Mammary epithelial cell (primary cell): ENCODE measurements around the gene EBI3.

Experiments used
- CTCF ChIP-seq, 2 donors: IDR thresholded peaks in 1 of 2; conservative IDR thresholded peaks in 1 of 2; 2 replicates each; pipeline ENCODE4 v1.5.1; 2011 to 2012; ENCODE audit warnings: inconsistent platforms in 2 of 2, low read length in 2 of 2, mild to moderate bottlenecking in 2 of 2, control low read depth in 1 of 2, low read depth in 1 of 2; ENCODE audit not compliant: insufficient read depth in 1 of 2; ENCODE audit errors: extremely low read depth in 1 of 2
- EZH2 ChIP-seq: IDR thresholded peaks from 2 replicates; pipeline ENCODE4 v1.6.1; 2012; ENCODE audit warnings: low read length, inconsistent platforms, borderline replicate concordance

GRCh38 chr19:4225885-4226284, 3.4 kb upstream of the EBI3 start:
- no peak for TF ChIP-seq CTCF (conservative IDR thresholded peaks at IDR 0.05 in 1 of 2, IDR thresholded peaks at IDR 0.05 in 1 of 2; ENCODE audit: extremely low read depth in 1 of 2, insufficient read depth in 1 of 2, low read depth in 1 of 2, low read length in 2 of 2)
- no peak for TF ChIP-seq EZH2
